NOMO-1 treated with dmso at 0.1 percent for 144 hours (cell line): ENCODE data around the gene ITLN1.
"Not testable (repeated sequence)": the region's sequence is repeated elsewhere in the genome, so short reads cannot be mapped to it uniquely, and the experiment has no call there.

Experiments
- DNase-seq: peaks from one replicate; lab custom pipeline; 2025; ENCODE audit not compliant: unreplicated experiment; lab: John Stamatoyannopoulos, UW

Gene ITLN1

DNA sequence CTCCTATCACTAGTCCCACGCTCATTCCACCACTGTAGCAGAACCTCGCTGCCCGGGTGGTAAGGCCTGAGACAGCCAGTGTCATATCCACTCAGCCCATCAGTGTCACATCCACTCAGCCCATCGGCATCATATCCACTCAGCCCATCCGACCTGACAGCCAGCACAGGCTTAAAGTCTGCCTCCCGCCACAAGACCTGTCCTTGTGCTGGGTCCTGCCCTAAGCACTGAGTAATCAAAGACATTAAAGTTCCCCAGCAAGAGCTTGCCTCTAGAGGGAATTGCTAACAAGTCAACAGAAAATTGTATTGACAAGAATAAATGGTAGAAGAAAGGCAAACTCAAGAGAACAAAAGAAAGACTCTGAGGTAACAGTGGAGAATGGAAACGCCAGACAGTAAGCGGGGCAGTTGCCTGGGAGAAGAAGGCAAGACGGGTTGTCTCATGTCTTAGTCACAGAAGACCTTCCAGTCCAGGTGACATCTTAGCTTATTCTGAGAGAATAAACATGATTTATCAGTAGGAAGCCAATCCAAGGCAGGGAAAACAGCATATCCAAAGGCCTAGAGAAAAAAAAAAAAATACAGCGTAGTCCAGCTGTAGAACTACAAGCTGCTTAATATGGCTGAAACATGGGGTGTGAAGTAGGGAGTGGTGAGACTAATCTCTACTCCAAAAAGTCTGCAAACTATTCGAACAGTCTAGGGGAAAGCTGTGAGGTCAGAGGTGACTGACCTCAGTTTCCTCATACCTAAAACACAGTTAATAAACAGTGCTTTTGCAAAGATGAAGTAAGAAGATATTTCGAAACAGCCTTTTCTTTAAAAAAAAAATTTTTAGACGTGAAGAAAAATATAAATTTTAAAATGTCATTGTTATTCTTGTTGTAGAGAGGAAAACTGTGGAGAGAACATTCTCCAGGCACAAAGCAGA, 1.1 kb downstream of the ITLN1 start:
- no peak for DNase-seq

DNA sequence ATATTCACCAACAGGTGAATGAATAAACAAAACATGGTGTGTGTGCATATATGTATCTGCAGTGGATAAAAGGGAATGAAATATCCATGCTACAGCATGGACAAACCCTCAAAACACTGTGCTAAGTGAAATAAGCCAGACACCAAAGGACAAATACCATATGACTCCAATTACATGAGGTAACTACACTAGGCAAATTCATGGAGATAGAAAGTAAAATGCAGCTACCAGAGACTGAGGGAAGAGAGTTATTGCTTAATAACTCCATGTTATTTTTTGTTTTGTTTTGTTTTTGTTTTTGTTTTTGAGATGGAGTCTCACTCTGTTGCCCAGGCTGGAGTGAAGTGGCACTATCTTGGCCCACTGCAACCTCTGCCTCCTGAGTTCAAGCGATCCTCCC, 2.4 kb downstream of the ITLN1 start:
- DNase-seq = no peak

DNA sequence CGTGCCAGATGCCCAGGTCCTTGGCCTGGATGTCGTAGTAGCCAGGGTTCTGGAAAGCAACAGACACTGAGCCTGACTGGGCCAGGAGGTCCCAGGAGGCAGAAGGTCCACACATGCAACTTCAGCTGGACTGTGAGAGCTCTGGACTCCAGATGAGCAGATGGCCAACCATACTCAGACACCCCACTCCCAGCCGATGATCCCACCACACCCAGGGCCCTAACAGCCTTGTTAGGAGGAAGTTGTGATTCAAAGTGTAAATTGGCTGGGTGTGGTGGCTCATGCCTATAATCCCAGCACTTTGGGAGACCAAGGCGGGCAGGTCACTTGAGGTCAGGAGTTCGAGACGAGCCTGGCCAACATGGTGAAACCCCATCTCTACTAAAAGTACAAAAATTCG, 3.7 kb downstream of the ITLN1 start:
- not testable (repeated sequence) for DNase-seq

DNA sequence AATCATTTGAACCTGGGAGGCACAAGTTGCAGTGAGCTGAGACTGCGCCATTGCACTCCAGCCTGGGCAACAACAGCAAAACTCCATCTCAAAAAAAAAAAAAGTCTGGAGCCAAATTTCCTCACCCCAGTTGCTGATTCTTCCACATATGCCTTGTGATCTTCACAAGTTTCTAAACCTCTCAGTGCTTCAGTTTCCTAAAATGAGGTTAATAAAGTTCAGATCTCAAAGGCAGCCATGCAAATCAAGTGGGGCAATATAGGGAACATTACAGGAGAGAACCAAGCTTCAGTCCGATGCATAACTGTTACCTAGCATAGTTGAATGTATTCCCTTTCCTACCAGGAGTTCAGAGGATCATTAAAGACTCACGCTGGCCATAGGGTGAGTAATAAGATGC, 4.8 kb downstream of the ITLN1 start:
- no peak for DNase-seq

GRCh38 chr1:160879056-160879455, 5.9 kb downstream of the ITLN1 start:
- DNase-seq = no peak

GRCh38 chr1:160877221-160877620, 7.8 kb downstream of the ITLN1 start:
- DNase-seq = no peak

DNA sequence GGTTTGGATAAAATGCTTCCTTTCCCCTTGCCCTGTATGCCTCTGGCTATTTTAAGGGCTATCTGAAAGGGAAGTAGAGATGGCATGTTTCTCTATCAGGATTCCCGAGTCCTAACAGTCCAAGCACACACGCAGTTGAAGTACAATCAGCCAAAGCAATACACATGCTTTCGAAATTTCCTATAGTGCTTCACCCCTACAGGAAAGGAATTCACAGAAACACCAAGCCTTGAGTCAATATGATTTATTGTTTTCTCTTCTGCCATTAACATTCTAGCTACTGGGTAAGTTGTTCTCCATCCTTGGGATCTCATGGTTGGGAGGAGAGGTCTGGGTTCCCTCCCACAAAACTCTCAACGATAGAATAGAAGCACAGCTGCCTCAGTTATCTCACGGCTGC, 8.7 kb downstream of the ITLN1 start:
- DNase-seq = no peak

GRCh38 chr1:160875591-160875990, 9.4 kb downstream of the ITLN1 start:
- DNase-seq = peak; percentile 26

DNA sequence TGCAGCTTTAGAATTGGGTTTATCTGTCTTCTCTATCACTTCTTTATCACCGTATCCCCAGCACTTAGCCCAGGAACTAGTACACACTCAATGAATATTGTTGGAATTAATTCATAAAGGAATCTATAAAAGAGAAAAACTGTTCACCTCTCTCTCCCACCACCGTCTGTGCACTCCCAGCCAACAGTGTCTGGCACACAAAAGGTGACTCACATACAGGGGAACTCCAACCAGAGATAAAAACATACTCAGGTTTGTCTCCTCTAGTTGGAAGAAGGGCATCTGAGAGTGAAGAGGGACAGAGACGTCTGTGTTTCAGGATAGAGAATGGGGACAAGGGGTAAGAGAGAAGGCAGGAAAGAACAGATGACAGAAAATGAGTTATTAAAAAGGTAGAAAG, 10.0 kb downstream of the ITLN1 start:
- no peak for DNase-seq

DNA sequence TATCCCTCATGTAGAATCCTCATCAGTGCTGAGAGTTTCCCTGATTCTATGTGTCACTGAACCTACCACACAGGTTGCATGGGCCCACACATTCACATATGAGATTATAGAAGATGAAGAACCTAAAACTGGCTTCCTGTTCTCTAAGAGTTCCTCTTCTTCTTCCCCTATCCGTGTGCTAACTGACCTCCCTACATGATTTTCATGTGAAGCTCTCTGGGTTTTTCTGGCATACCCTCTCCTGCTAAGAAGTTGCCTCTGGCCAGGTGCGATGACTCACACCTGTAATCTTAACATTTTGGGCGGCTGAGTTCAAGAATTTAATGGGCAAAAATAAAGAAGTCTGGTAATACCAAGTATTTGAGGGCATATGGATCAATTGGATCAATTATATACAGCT, 16.8 kb downstream of the ITLN1 start:
- peak; percentile 79 for DNase-seq

- DNase-seq = not testable (repeated sequence)
Measured at GRCh38 chr1:160867651-160868050, 17.3 kb downstream of the ITLN1 start.

GRCh38 chr1:160866695-160867260, 18.2 kb downstream of the ITLN1 start:
- DNase-seq = no peak

DNA sequence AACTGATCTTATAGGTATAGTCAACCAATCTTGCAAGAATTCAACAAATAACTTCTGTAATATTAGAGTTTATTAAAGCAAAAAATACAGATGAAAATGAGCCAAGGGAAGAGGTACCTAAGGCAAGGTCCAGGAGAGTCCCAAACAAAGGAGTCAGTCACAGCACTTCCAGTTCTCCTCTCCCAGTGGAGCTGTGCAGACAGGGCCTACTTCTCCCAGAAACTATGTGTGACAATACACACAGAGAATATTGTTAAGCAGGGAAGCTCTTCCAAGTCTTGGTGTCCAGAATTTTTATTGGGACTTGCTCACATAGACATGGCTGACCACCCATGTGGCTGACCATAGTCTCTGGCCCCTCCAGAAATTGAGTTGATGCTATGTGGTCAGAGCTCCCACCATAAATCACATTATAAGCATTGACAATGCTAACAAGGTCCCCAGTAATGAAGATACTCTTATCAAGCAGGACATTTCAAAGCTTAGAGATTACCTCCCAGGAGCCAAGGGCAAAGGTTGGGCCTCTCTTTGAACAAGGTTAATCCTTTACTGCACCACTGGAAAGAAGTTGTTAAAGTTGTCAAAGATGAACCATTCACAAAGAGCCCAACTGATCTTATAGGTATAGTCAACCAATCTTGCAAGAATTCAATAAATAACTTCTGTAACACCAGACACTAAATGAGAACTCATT, 18.8 kb downstream of the ITLN1 start:
- DNase-seq = no peak

DNA sequence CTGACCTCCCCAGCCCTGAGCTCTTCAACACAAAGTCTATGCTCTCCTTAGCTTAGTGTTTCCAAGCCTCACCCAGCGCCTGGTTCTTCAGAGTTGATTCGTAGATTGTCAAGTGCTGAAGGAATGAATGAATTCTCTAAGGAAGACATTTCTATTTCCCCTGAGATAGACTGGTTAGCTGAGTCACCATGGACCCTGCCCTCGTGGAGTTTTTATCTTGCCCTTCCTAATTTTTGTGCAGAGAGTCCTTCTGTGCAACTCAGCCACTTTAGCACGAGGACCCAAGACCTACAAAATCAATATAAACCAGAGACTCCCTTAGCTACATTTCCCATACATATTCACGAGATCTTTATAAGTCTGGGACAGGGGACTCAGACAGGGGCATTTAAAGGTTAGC, 19.6 kb downstream of the ITLN1 start:
- no peak for DNase-seq

DNA sequence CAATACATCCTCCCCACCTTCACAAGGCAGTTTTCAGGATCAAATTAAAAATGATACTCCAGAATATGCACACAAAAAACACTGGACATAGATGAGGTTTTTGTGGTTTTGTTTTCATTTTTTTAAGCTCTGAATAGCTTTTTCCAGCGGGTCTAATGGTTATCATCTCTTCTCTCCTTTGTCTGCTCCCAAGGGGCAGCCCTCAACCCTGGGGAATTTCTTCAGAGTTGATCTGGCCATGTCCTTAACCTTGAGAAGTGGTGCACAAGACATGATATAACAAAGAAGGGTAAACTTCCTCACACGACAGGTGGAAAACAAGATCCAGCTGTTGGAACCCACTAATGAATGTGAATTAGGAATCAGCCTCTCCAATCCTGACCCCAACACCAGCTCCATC, 20.8 kb downstream of the ITLN1 start:
- no peak for DNase-seq

GRCh38 chr1:160863774-160864131, 21.2 kb downstream of the ITLN1 start:
- DNase-seq = peak; percentile 74

DNA sequence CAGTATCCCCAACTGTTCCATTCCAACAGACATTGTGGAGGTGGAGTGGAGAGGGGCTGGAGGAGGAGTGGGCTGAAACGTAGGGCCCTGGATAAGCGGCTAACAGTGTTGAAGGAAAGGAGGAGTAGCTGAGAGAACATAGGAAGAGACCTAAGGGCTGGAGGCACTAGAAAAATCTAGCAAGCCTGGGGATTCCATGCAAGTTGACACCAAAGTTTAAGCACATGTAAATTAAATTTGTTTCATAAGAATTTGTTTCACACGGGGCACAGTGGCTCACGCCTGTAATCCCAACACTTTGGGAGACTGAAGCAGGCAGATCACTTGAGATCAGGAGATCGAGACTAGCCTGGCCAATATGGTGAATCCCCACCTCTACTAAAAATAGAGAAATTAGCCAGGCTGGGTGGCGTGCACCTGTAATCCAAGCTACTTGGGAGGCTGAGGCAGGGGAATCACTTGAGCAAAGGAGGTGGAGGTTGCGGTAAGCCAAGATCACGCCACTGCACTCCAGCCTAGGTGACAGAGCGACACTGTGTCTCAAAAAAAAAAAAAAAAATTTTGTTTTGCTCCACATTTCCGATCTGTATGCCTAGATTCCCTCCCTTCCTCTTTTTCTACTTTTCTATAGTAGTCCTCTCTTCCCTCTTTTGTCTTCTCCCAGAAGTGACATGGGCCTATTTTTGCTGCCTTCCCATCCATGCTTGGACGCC, 21.8 kb downstream of the ITLN1 start:
- peak; percentile 74 for DNase-seq

- peak; percentile 87 for DNase-seq
Measured at GRCh38 chr1:160862203-160863060, 22.5 kb downstream of the ITLN1 start, which contains the start of gene CD244. Gene CD244 (minus strand): TSS chr1:160862887. CDS start chr1:160862677, 210 bp downstream.

- DNase-seq = no peak
Measured at GRCh38 chr1:160860840-160861505, 24.0 kb downstream of the ITLN1 start.

DNA sequence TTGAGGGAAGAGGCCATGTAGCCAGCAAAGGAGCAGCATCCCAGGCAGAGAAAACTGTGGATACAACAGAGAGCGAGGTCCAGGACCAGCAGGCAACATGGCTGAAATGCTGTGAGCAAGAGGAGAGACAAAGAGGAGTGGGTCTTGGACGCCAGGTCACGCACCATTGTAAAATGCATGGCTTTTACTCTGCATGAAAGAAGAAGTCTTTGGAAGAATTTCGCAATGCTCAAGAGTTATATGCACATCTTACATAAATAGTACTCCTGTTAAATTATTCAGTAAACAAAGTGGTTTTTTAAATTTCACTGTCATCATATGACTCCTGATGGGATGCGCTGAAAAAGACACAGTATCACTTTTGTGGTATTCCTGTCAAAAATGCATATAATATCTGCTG, 25.8 kb downstream of the ITLN1 start:
- peak; percentile 43 for DNase-seq
